ENCODE measurements around the gene SEMA4D. TPM values are rescaled to one million over a fixed set of nuclear protein-coding genes. Genes with fewer than 3 reads are reported as not detected.

SEMA4D gene
- total RNA-seq, 1 experiment from 2014 or later, result 8.0 TPM

GRCh38 chr9:89542401-89543021 lies 44.6 kb upstream of the SEMA4D start:
- no TSS peak for BruUV-seq (replicated peaks)
- no peak overlapping the region for H3K4me2 ChIP-seq (ENCODE audit: low read length)
- ChIA-PET POLR2A (ENCODE audit: unreplicated experiment) (no interaction called here), CTCF (no interaction called here)
- H3K27me3 ChIP-seq (ENCODE audit: low read length), result no peaks in the 10 kb centered on the region
- H3K9me3 ChIP-seq (ENCODE audit: low read length), result no peaks in the 10 kb centered on the region
- no peak overlapping the region for H2AFZ ChIP-seq (ENCODE audit: low read length)
- H3K9me2 ChIP-seq (replicated peaks; ENCODE audit: low read length), result no peaks in the 10 kb centered on the region
- no peaks in the 10 kb centered on the region for H4K20me1 ChIP-seq (ENCODE audit: low read length)
- no peaks in the 10 kb centered on the region for H3K36me3 ChIP-seq (ENCODE audit: low read depth, low read length)
- no peak for ATAC-seq
- no peak overlapping the region for H3K9ac ChIP-seq (ENCODE audit: low read length)
- no peak overlapping the region for H3K27ac ChIP-seq (ENCODE audit: low read length)
- H3F3A ChIP-seq (ENCODE audit: low read length, unreplicated experiment), result no peaks in the 10 kb centered on the region
- no peak overlapping the region for H3K4me3 ChIP-seq (ENCODE audit: low read length)
- no peaks in the 10 kb centered on the region for H3K4me1 ChIP-seq (ENCODE audit: insufficient read depth, low read length)
- no peak for DNase-seq
- intact Hi-C loops (cut with micrococcal nuclease), result no loop called here
- H3K79me2 ChIP-seq (ENCODE audit: low read length), result no peaks in the 10 kb centered on the region
- TF ChIP-seq EZH2phosphoT487 (IDR thresholded peaks at IDR 0.05; ENCODE audit: borderline replicate concordance, low read length) (no peak), EZH2 (IDR thresholded peaks at IDR 0.05; ENCODE audit: low read length, unreplicated experiment) (no peak), CTCF (conservative IDR thresholded peaks at IDR 0.05; ENCODE audit: low read depth, low read length) (no peak)

GRCh38 chr9:89541798-89542197 lies 43.9 kb upstream of the SEMA4D start:
- DNase-seq, result no peak
- Histone ChIP-seq H3K4me3 (ENCODE audit: low read length) (no peak overlapping the region), H3K4me2 (ENCODE audit: low read length) (no peak overlapping the region), H3K27me3 (ENCODE audit: low read length) (no peaks in the 10 kb centered on the region), H2AFZ (ENCODE audit: low read length) (no peak overlapping the region), H3K9me2 (replicated peaks; ENCODE audit: low read length) (no peaks in the 10 kb centered on the region), H3K79me2 (ENCODE audit: low read length) (no peaks in the 10 kb centered on the region), H3K27ac (ENCODE audit: low read length) (no peak overlapping the region), H3F3A (ENCODE audit: low read length, unreplicated experiment) (no peaks in the 10 kb centered on the region), H3K9me3 (ENCODE audit: low read length) (no peaks in the 10 kb centered on the region), H3K9ac (ENCODE audit: low read length) (no peak overlapping the region), H4K20me1 (ENCODE audit: low read length) (no peaks in the 10 kb centered on the region), H3K36me3 (ENCODE audit: low read depth, low read length) (no peaks in the 10 kb centered on the region), H3K4me1 (ENCODE audit: insufficient read depth, low read length) (no peaks in the 10 kb centered on the region)
- BruUV-seq (replicated peaks), result no TSS peak
- POLR2A ChIA-PET (ENCODE audit: unreplicated experiment), result no interaction called here
- no peak for ATAC-seq
- CTCF ChIA-PET, result no interaction called here
- intact Hi-C loops (cut with micrococcal nuclease), result no loop called here
- TF ChIP-seq EZH2phosphoT487 (IDR thresholded peaks at IDR 0.05; ENCODE audit: borderline replicate concordance, low read length), result no peak
- TF ChIP-seq CTCF (conservative IDR thresholded peaks at IDR 0.05; ENCODE audit: low read depth, low read length), result no peak
- no peak for TF ChIP-seq EZH2 (IDR thresholded peaks at IDR 0.05; ENCODE audit: low read length, unreplicated experiment)

- POLR2A ChIA-PET (ENCODE audit: unreplicated experiment), result no interaction called here
Measured at GRCh38 chr9:89539374-89539773, 41.5 kb upstream of the SEMA4D start.

More at GRCh38 chr9:89539374-89539773, 41.5 kb upstream of the SEMA4D start:
- CTCF ChIA-PET, result no interaction called here
- H3K27me3 ChIP-seq (ENCODE audit: low read length), result no peaks in the 10 kb centered on the region
- intact Hi-C loops (cut with micrococcal nuclease), result no loop called here
- no peak overlapping the region for H3K4me2 ChIP-seq (ENCODE audit: low read length)
- H3K79me2 ChIP-seq (ENCODE audit: low read length), result no peaks in the 10 kb centered on the region
- DNase-seq (no peak), ATAC-seq (no peak)
- H3K27ac ChIP-seq (ENCODE audit: low read length), result no peak overlapping the region
- no peak overlapping the region for H2AFZ ChIP-seq (ENCODE audit: low read length)
- no peak overlapping the region for H3K9ac ChIP-seq (ENCODE audit: low read length)
- BruUV-seq (replicated peaks), result no TSS peak
- no peaks in the 10 kb centered on the region for H3K9me2 ChIP-seq (replicated peaks; ENCODE audit: low read length)
- H3K4me3 ChIP-seq (ENCODE audit: low read length), result no peak overlapping the region
- H3K9me3 ChIP-seq (ENCODE audit: low read length), result no peaks in the 10 kb centered on the region
- no peaks in the 10 kb centered on the region for H3K4me1 ChIP-seq (ENCODE audit: insufficient read depth, low read length)
- no peaks in the 10 kb centered on the region for H3F3A ChIP-seq (ENCODE audit: low read length, unreplicated experiment)
- TF ChIP-seq CTCF (conservative IDR thresholded peaks at IDR 0.05; ENCODE audit: low read depth, low read length) (no peak), EZH2 (IDR thresholded peaks at IDR 0.05; ENCODE audit: low read length, unreplicated experiment) (no peak), EZH2phosphoT487 (IDR thresholded peaks at IDR 0.05; ENCODE audit: borderline replicate concordance, low read length) (no peak)
- no peaks in the 10 kb centered on the region for H4K20me1 ChIP-seq (ENCODE audit: low read length)
- H3K36me3 ChIP-seq (ENCODE audit: low read depth, low read length), result no peaks in the 10 kb centered on the region
